H4 (cell line): ENCODE data around the gene PRELID3B. TPM values are rescaled to one million over a fixed set of nuclear protein-coding genes. Genes with fewer than 3 reads are reported as not detected.
"Not testable (repeated sequence)": the region's sequence is repeated elsewhere in the genome, so short reads cannot be mapped to it uniquely, and the experiment has no call there.

ENCODE experiments used
- DNase-seq: peaks from one replicate; pipeline ENCODE4 v3.0.0-alpha.2; 2015; ENCODE audit warnings: low spot score
- total RNA-seq: library from RNA; depleted of rRNA; stranded (reverse); fragments of >200 nt; shearing (Covaris generic); gene quantifications from 2 replicates; pipeline ENCODE4 v1.2.3, GENCODE V29; 2014

PRELID3B gene
- total RNA-seq, 1 experiment from 2014 or later: 46.9 TPM

GRCh38 chr20:59026904-59027740, 15.5 kb downstream of the PRELID3B start:
- DNase-seq: no peak

- no peak for DNase-seq
Measured at GRCh38 chr20:59025511-59025910, 17.1 kb downstream of the PRELID3B start.

- no peak for DNase-seq
Measured at GRCh38 chr20:59025086-59025485, 17.5 kb downstream of the PRELID3B start.

- no peak for DNase-seq
Measured at GRCh38 chr20:59024111-59024530, 18.5 kb downstream of the PRELID3B start.

DNA sequence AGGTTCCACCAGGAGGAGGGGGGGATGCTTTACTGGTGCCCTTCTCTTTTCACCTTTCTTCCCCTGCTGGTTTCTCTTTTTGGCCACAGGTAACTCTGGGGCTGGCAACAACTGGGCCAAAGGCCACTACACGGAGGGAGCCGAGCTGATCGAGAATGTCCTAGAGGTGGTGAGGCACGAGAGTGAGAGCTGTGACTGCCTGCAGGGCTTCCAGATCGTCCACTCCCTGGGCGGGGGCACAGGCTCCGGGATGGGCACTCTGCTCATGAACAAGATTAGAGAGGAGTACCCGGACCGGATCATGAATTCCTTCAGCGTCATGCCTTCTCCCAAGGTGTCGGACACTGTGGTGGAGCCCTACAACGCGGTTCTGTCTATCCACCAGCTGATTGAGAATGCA, 19.0 kb downstream of the PRELID3B start:
- DNase-seq: no peak

DNA sequence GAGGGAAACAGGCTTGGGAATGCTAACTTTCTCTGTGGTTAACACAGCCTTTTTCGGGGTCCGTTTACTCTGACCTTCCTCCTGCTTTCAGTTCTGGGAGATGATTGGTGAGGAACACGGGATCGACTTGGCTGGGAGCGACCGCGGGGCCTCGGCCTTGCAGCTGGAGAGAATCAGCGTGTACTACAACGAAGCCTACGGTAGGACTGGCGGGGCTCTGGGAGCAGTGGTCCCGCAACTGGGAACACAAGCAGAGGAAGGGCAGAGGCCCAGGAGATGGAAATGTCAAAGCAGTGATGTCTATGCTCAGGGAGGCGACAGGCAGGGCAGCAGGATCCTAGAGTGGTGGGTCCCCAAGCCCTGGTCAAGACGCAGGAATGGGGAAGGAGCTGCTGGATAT, 19.8 kb downstream of the PRELID3B start:
- no peak for DNase-seq

- no peak for DNase-seq
Measured at GRCh38 chr20:59020938-59021551, 21.5 kb downstream of the PRELID3B start.

DNA sequence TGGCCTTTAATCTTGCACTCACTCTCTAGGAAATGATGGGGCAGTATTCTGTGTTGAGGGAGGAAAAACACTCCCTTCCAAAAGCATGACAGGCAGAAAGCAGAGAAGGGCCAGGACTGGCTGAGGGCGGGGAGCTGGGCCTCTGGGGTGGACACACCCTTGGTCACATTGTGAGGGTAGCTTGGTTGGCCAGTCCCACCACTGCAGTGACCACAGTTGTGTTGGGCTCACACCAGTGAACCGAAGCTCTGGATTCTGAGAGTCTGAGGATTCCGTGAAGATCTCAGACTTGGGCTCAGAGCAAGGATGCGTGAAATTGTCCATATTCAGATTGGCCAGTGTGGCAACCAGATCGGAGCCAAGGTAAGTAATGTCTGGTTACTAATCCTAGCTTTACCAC, 23.4 kb downstream of the PRELID3B start, which contains the start of gene TUBB1:
TSS of gene TUBB1 (plus strand) at position 213 of the 400 bp plus-strand sequence. CDS start at position 307, 94 bp downstream.
- no peak for DNase-seq

DNA sequence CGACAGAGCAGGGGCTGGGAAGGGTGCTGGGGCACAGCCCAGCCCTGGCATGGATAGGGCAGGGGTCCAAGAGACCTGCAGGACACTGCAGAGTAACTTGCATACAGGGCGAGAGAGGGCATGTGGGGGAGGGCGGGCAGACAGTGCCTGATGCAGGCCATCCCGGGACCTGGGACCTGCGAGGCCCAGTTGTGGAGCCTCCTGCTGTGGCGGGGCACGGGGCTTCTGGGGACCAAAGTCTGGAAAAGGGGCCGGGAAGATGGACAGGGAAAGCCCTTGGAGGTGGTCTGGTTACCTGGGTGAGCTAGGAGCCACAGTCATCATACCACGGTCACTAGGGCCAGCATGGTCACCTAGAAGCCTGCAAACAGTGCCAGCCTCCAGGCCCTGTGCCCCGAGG, 23.8 kb downstream of the PRELID3B start:
- no peak for DNase-seq

DNA sequence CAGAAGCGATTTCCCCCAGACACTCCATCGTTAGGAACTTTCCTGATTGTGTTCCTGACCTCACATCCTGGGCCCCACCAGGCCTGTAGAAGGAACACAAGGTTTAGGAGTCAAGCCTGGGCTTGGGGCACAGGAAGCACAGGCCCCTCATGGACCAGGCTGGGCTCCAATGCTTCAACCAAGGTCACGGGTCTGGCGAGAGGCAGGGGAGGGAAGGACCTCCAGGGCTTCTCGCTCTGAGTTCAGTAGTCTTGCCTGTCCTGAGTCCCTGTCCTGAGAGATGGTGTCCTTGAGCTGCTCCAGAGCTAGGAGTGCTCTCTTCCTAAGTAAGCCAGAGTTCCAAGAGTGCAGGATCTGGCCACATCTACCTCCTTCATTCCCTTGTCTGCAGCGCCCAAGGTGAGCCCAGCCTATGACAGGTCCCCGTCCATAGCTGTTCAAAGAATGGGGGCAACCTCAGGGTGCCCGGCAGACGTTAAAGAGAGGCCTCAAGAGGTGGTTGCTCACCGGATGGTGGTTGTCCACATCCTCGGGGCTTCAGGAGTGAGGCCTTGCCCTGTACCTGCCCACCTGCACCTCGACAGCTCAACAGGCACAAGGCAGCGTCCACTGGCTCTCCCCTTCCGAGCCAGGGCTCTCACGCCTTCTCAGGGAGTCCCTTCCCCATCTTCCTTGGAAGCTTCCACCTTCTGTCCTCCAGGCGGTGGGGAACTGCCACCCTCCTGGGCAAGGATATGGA, 24.9 kb downstream of the PRELID3B start:
- no peak for DNase-seq

DNA sequence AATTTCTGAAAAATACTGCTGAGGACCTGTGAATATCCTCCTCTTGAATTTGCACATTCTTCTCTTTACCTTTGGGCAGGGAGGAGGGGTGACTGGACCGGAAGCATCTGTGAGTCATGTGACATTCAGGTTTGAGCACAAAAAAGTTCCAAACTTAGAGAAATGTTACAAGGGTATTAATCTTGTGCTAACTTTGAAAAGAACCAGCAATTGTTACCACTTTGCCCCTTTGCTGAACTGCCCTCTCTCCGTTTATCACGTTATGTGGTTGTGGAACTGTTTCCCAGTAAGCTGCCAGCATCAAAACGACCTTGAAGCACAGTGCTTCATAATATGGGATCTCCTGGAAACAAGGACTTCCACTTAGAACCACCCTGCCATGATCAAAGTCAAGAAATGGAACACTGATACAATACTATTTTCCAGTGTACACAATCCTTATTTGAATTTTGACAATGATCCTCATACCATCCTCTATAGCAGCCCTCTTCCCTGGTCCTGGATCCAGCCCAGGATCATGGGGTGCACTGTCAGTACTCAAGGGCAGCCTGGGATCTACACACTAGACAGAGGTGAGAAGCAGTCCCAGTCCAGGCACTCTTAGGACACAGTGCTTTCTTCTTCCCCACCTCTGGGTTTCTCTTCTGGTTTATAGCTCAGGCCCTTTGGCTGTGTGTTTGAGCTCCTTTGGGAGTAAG, 25.6 kb downstream of the PRELID3B start:
- no peak for DNase-seq

GRCh38 chr20:59015812-59016711, 26.5 kb downstream of the PRELID3B start:
- no peak for DNase-seq

- DNase-seq: no peak
Measured at GRCh38 chr20:59015411-59015810, 27.2 kb downstream of the PRELID3B start.

DNA sequence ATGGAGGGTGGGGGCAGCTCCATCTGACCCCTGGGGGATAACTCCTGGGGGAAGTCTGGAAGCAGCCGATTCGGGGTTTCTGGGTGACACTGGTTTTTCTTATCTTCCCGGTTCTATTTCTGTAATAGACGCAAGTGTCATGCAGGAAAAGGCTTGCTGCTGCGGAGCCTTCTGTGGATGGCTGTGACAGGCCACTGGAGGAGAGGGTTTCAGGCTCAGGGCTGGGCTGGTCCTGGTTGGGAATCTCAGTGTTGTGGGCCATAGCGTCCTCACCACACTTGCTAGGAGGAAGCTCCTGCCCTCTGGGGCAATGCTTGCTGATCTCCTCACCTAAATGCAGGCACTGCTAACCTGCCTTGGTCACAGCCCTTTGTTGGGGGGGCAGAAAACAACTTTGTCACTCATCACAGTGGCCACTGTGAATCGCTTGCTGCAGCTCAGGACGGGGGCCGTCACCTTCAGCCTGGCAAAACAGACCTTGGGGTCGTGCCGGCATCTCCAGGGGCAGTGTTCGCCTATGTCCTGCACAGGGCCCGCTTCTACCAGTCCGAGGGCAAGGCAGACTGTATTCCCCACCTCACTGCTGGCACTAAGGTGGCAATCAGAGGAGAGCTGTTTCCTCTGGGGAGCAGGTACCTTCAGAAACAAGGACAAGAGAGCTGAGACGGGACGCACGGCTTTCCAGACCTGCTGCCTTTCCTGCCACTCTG, 27.8 kb downstream of the PRELID3B start:
- no peak for DNase-seq

DNA sequence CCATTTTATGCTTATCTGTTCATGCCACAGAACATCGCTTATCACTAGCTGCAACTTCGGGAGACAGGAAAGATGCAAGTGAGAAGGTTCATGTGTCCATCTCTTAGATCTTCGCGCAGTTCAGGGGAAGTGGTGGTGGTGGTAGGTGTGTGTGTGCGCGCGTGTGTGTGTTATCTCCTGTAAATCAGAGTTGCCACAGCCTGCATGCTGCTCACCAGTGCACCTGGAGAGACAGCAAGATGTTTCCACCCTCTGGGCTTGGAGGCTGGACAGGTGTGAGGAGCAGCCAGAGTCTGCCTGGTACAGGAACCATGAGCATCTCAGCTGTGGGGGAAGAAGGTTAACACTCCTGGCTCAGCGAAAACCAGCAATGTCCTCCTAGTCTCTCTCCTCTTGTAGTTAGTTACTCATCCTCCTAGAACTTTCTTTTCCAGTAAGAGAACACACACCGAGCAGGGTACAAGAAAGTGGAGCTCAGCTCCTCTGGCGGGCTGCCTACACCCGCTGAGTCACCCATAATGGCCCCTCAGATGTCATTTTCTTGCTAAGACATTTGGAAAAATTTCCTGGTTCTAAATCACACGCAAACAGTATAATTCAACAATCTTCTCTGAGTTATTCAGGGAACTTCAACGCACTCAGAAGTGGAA, 28.5 kb downstream of the PRELID3B start:
- DNase-seq: peak; percentile 29

- no peak for DNase-seq
Measured at GRCh38 chr20:59013031-59013951, 29.3 kb downstream of the PRELID3B start.

GRCh38 chr20:59011874-59012157, 30.8 kb downstream of the PRELID3B start:
- not testable (repeated sequence) for DNase-seq

GRCh38 chr20:59010995-59011873, 31.4 kb downstream of the PRELID3B start:
- DNase-seq: peak; percentile 81
